A673 (cell line): ENCODE results near the gene SEMA4D. TPM values are rescaled to one million over a fixed set of nuclear protein-coding genes. Genes with fewer than 3 reads are reported as not detected.

Experiments used
- BruUV-seq: library from RNA; stranded (reverse); fragments of 400-500 nt; replicated peaks from 2 replicates; lab custom pipeline; 2021; lab: Mats Ljungman, UMichigan
- CTCF ChIA-PET: fragments of 300-600 bp; sonication (Branson Sonifier 250); formaldehyde crosslinking; loops from one replicate; lab custom pipeline; 2022; ENCODE audit warnings: antibody characterized with exemption; lab: Charles Lee
- POLR2A ChIA-PET: fragments of 300-600 bp; sonication (Branson Sonifier 250); formaldehyde crosslinking; loops from one replicate; lab custom pipeline; 2022; ENCODE audit warnings: antibody characterized with exemption; ENCODE audit not compliant: low non-redundant PET; lab: Charles Lee
- DNase-seq: peaks from one replicate; pipeline ENCODE4 v3.0.0-alpha.2; 2015; ENCODE audit warnings: low spot score
- H3K27ac ChIP-seq: fragments of 200-600 bp; sonication (generic); 2 replicates; pipeline ENCODE4 v1.5.1; 2016; ENCODE audit warnings: mixed run types, low read depth, mild to moderate bottlenecking, mixed read lengths, antibody characterized with exemption, low read length; ENCODE audit not compliant: poor library complexity, severe bottlenecking
- H3K27me3 ChIP-seq: fragments of 200-600 bp; sonication (generic); replicated peaks from 2 replicates; pipeline ENCODE4 v1.6.1; 2017; ENCODE audit warnings: mixed run types, low read depth, mild to moderate bottlenecking, mixed read lengths, antibody characterized with exemption, low read length; ENCODE audit not compliant: insufficient read depth, poor library complexity
- H3K36me3 ChIP-seq: fragments of 200-600 bp; sonication (generic); 2 replicates; pipeline ENCODE4 v1.6.1; 2016; ENCODE audit warnings: mixed run types, mild to moderate bottlenecking, mixed read lengths, antibody characterized with exemption, low read length; ENCODE audit not compliant: insufficient read depth, poor library complexity, severe bottlenecking
- H3K4me1 ChIP-seq: fragments of 200-600 bp; sonication (generic); 2 replicates; pipeline ENCODE4 v1.6.1; 2017; ENCODE audit warnings: mixed run types, mild to moderate bottlenecking, mixed read lengths, antibody characterized with exemption, low read length; ENCODE audit not compliant: insufficient read depth, poor library complexity, severe bottlenecking
- H3K4me3 ChIP-seq: fragments of 200-600 bp; sonication (generic); 2 replicates; pipeline ENCODE4 v1.5.1; 2016; ENCODE audit warnings: low read depth, mixed run types, mild to moderate bottlenecking, mixed read lengths, low read length; ENCODE audit not compliant: poor library complexity, severe bottlenecking
- H3K9me3 ChIP-seq: fragments of 200-600 bp; sonication (generic); 2 replicates; pipeline ENCODE4 v1.6.1; 2016; ENCODE audit warnings: mixed run types, low read depth, mild to moderate bottlenecking, mixed read lengths, antibody characterized with exemption, low read length; ENCODE audit not compliant: poor library complexity, severe bottlenecking
- CTCF ChIP-seq: fragments of 300-800, 200-600 bp; sonication (generic); conservative IDR thresholded peaks from 2 replicates; pipeline ENCODE4 v1.5.1; 2017; ENCODE audit warnings: low read depth, mild to moderate bottlenecking, antibody characterized with exemption, low read length, moderate library complexity, mixed read lengths
- EZH2 ChIP-seq: fragments of 200-600 bp; sonication (generic); IDR thresholded peaks from 2 replicates; pipeline ENCODE4 v1.6.1; 2017; ENCODE audit warnings: borderline replicate concordance, low read depth, mild to moderate bottlenecking, mixed read lengths, antibody characterized with exemption, low read length; ENCODE audit not compliant: poor library complexity, severe bottlenecking
- intact Hi-C: fragments of 100-400 bp; cut with micrococcal nuclease; formaldehyde crosslinking; loops from one replicate; pipeline ENCODE4 v1.10.0; 2022; ENCODE audit not compliant: unreplicated experiment
- total RNA-seq: library from RNA; stranded (reverse); gene quantifications from 2 replicates; pipeline ENCODE4 v1.2.3, GENCODE V29; 2021

Gene SEMA4D
- total RNA-seq, 1 experiment from 2014 or later: 14.2 TPM

DNA sequence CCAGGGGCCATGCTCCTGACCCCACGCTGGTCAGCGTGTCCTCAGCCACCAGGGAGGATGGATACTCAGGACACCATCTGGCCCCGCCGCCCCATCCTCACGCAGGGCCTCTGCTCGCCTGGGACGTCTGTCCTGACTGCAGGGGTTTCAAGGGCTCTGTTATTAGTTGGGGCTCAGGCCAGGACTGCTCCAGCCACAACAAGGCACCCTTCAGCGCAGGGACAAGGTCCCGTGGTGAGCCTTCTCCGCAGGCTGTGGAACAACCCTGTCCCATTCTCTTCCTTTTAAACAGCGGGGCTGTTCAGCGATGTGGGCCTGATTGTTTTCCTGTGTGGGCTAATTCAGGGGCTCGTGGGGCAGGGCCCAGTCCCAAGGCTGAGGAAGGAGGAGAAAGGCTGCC, 61.6 kb downstream of the SEMA4D start:
- Histone ChIP-seq H3K36me3 (no peaks in the 10 kb centered on the region), H3K27ac (no peak overlapping the region), H3K4me1 (no peaks in the 10 kb centered on the region), H3K27me3 (no peaks in the 10 kb centered on the region), H3K9me3 (no peaks in the 10 kb centered on the region), H3K4me3 (no peak overlapping the region)
- intact Hi-C loops: no loop called here
- TF ChIP-seq CTCF (no peak), EZH2 (no peak)
- ChIA-PET POLR2A (no interaction called here), CTCF (no interaction called here)
- no peak for DNase-seq
- no TSS peak for BruUV-seq

GRCh38 chr9:89435071-89435823, 62.7 kb downstream of the SEMA4D start:
- Histone ChIP-seq H3K36me3 (no peaks in the 10 kb centered on the region), H3K4me3 (no peak overlapping the region), H3K9me3 (no peaks in the 10 kb centered on the region), H3K27me3 (no peaks in the 10 kb centered on the region), H3K27ac (no peak overlapping the region), H3K4me1 (no peaks in the 10 kb centered on the region)
- ChIA-PET CTCF (no interaction called here), POLR2A (no interaction called here)
- intact Hi-C loops: no loop called here
- DNase-seq: no peak
- TF ChIP-seq CTCF: no peak
- no peak for TF ChIP-seq EZH2
- BruUV-seq: no TSS peak

- Histone ChIP-seq H3K27ac (no peak overlapping the region), H3K4me1 (no peaks in the 10 kb centered on the region), H3K9me3 (no peaks in the 10 kb centered on the region), H3K36me3 (no peaks in the 10 kb centered on the region), H3K27me3 (no peaks in the 10 kb centered on the region), H3K4me3 (no peak overlapping the region)
- CTCF ChIA-PET: no interaction called here
- no TSS peak for BruUV-seq
- TF ChIP-seq EZH2 (no peak), CTCF (no peak)
- POLR2A ChIA-PET: no interaction called here
- intact Hi-C loops: no loop called here
- no peak for DNase-seq
These were observed 63.3 kb downstream of the SEMA4D start for GRCh38 chr9:89434636-89435035.
